Measurements from ENCODE around the gene SLC25A27.

SLC25A27 gene

GRCh38 chr6:46652603-46653438, at the start of gene SLC25A27, which contains the start of gene CYP39A1:
SLC25A27 (plus strand) TSS chr6:46652975; CDS start chr6:46653193, 218 bp downstream.
CYP39A1 (minus strand) TSS chr6:46652818; CDS start chr6:46652582, 236 bp downstream.
- peak; percentile 5 for TF ChIP-seq CTCF (IDR thresholded peaks at IDR 0.05)
- H3K27ac ChIP-seq = no peak within 1 kb of the TSS
- no peaks in the 10 kb centered on the region for H3K36me3 ChIP-seq
- peaks cover 61% of the 10 kb centered on the region for H3K27me3 ChIP-seq
- peak within 1 kb of the TSS; percentile 64 to 73 for H3K4me3 ChIP-seq (ENCODE audit: low read depth in 1 of 2, low read length in 1 of 2)
- H3K9me3 ChIP-seq = no peaks in the 10 kb centered on the region
- peaks cover 5 to 15% of the 10 kb centered on the region in 2 experiments for H3K4me1 ChIP-seq (ENCODE audit: control insufficient read depth in 1 of 2, insufficient read depth in 1 of 2, low read depth in 1 of 2, low read length in 1 of 2)

- Histone ChIP-seq H3K4me3 (ENCODE audit: low read depth in 1 of 2, low read length in 1 of 2) (no peak overlapping the region), H3K4me1 (ENCODE audit: control insufficient read depth in 1 of 2, insufficient read depth in 1 of 2, low read depth in 1 of 2, low read length in 1 of 2) (no peaks in the 10 kb centered on the region), H3K27ac (no peak overlapping the region), H3K36me3 (no peaks in the 10 kb centered on the region), H3K27me3 (no peaks in the 10 kb centered on the region), H3K9me3 (no peaks in the 10 kb centered on the region)
- no peak for TF ChIP-seq CTCF (IDR thresholded peaks at IDR 0.05)
Measured at GRCh38 chr6:46605091-46605797, 47.5 kb upstream of the SLC25A27 start.

- Histone ChIP-seq H3K27me3 (no peaks in the 10 kb centered on the region), H3K27ac (no peak overlapping the region), H3K4me1 (ENCODE audit: control insufficient read depth in 1 of 2, insufficient read depth in 1 of 2, low read depth in 1 of 2, low read length in 1 of 2) (no peaks in the 10 kb centered on the region), H3K4me3 (ENCODE audit: low read depth in 1 of 2, low read length in 1 of 2) (no peak overlapping the region), H3K36me3 (no peaks in the 10 kb centered on the region), H3K9me3 (no peaks in the 10 kb centered on the region)
- no peak for TF ChIP-seq CTCF (IDR thresholded peaks at IDR 0.05)
Measured at GRCh38 chr6:46606338-46606737, 46.4 kb upstream of the SLC25A27 start.

- Histone ChIP-seq H3K27ac (no peak overlapping the region), H3K4me3 (ENCODE audit: low read depth in 1 of 2, low read length in 1 of 2) (no peak overlapping the region), H3K9me3 (no peaks in the 10 kb centered on the region), H3K36me3 (no peaks in the 10 kb centered on the region), H3K27me3 (no peaks in the 10 kb centered on the region), H3K4me1 (ENCODE audit: control insufficient read depth in 1 of 2, insufficient read depth in 1 of 2, low read depth in 1 of 2, low read length in 1 of 2) (no peaks in the 10 kb centered on the region)
- TF ChIP-seq CTCF (IDR thresholded peaks at IDR 0.05) = no peak
Measured at GRCh38 chr6:46610862-46611553, 41.8 kb upstream of the SLC25A27 start.

GRCh38 chr6:46612645-46613044, 40.1 kb upstream of the SLC25A27 start:
- TF ChIP-seq CTCF (IDR thresholded peaks at IDR 0.05) = no peak
- H3K9me3 ChIP-seq = no peaks in the 10 kb centered on the region
- H3K27ac ChIP-seq = no peak overlapping the region
- no peaks in the 10 kb centered on the region for H3K4me1 ChIP-seq (ENCODE audit: control insufficient read depth in 1 of 2, insufficient read depth in 1 of 2, low read depth in 1 of 2, low read length in 1 of 2)
- no peaks in the 10 kb centered on the region for H3K27me3 ChIP-seq
- no peaks in the 10 kb centered on the region for H3K36me3 ChIP-seq
- H3K4me3 ChIP-seq (ENCODE audit: low read depth in 1 of 2, low read length in 1 of 2) = no peak overlapping the region

Data from neutrophil (primary cell).